ENCODE measurements around the gene NPAS3. TPM values are rescaled to one million over a fixed set of nuclear protein-coding genes. Genes with fewer than 3 reads are reported as not detected.

Gene NPAS3
- total and polyA plus RNA-seq, 2 donors (not counting 3 experiments of a cell fraction or from before 2014, with no cell fraction given), result 0.10 to 0.13 TPM

DNA sequence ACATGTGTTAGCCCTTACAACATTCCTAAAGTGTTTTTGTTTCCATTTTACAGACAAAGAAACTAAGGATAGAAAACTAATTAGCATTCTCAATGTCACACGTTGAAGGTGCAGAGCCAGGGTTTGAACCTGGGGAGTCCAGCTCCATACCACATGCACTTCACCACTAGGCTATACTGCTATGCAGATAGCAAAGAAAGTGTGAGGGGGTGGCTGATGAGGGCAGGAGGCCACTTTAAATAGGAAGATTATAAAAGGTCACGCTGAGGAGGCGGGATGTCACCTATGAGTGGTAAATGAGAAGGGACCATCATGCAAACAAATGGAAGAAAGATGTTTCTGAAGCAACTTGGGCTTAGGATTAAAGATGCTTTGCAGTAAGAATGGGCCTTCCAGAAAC lies 798.3 kb downstream of the NPAS3 start:
- Histone ChIP-seq H3K79me2 (ENCODE audit: control insufficient read depth, insufficient read depth, low read length) (no peaks in the 10 kb centered on the region), H3K4me3 (replicated peaks in 1 of 3; ENCODE audit: insufficient read depth in 1 of 3, low read depth in 1 of 3, low read length in 3 of 3) (no peak overlapping the region), H4K20me1 (replicated peaks; ENCODE audit: control insufficient read depth, extremely low read depth, insufficient read depth, low read length) (no peaks in the 10 kb centered on the region), H3K9me3 (replicated peaks; ENCODE audit: control insufficient read depth, insufficient read depth, low read length) (no peaks in the 10 kb centered on the region), H3K27me3 (ENCODE audit: control insufficient read depth in 2 of 2, insufficient read depth in 2 of 2, low read length in 2 of 2) (no peaks in the 10 kb centered on the region), H3K4me1 (ENCODE audit: control insufficient read depth, extremely low read depth, insufficient read depth, low read length) (peaks cover 6% of the 10 kb centered on the region), H2AFZ (ENCODE audit: low read depth, low read length) (no peak overlapping the region), H3K9me1 (replicated peaks; ENCODE audit: control insufficient read depth, extremely low read depth, insufficient read depth, low read length) (no peaks in the 10 kb centered on the region), H3K4me2 (ENCODE audit: insufficient read depth, low read length) (no peak overlapping the region), H3K36me3 (ENCODE audit: control insufficient read depth in 2 of 2, extremely low read depth in 1 of 2, insufficient read depth in 2 of 2, low read length in 2 of 2) (no peaks in the 10 kb centered on the region), H3K27ac (ENCODE audit: insufficient read depth, low read depth, low read length) (no peak overlapping the region), H3K9ac (replicated peaks; ENCODE audit: extremely low read depth, insufficient read depth, low read length) (no peak overlapping the region)
- intact Hi-C loops (cut with micrococcal nuclease), result no loop called here
- dilution Hi-C loops (cut with MboI; ENCODE audit: extremely low pct_ligation_motif_present, low sequenced_read_pairs), result no loop called here
- ChIA-PET CTCF (interaction anchor here (2.6 kb wide), 1 partner anchor 56 kb away, joined by 8 read pairs; no protein-coding TSS in a partner anchor), POLR2A (no interaction called here)
- TF ChIP-seq POLR2A (IDR thresholded peaks at IDR 0.05; ENCODE audit: low read depth, low read length) (no peak), MYC (IDR thresholded peaks at IDR 0.05; ENCODE audit: low read depth, low read length) (no peak), EZH2 (IDR thresholded peaks at IDR 0.05; ENCODE audit: borderline replicate concordance, low read depth, low read length, severe bottlenecking) (no peak), JUN (IDR thresholded peaks at IDR 0.05; ENCODE audit: borderline replicate concordance, insufficient read depth, insufficient read length, low read depth) (no peak), FOS (IDR thresholded peaks at IDR 0.05; ENCODE audit: borderline replicate concordance, insufficient read depth, low read length) (no peak)
- TF ChIP-seq, protein P1, sequence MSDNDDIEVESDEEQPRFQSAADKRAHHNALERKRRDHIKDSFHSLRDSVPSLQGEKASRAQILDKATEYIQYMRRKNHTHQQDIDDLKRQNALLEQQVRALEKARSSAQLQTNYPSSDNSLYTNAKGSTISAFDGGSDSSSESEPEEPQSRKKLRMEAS (IDR thresholded peaks at IDR 0.05; ENCODE audit: insufficient read depth, insufficient read length), result no peak
- DNase-seq (ENCODE audit: low read depth, low spot score) (no peak), FAIRE-seq (no peak)
- BruUV-seq (replicated peaks), result no TSS peak

- no peak for DNase-seq (ENCODE audit: low read depth, low spot score)
- no peaks in the 10 kb centered on the region for H3K9me1 ChIP-seq (replicated peaks; ENCODE audit: control insufficient read depth, extremely low read depth, insufficient read depth, low read length)
- no peak overlapping the region for H3K4me3 ChIP-seq (replicated peaks in 1 of 3; ENCODE audit: insufficient read depth in 1 of 3, low read depth in 1 of 3, low read length in 3 of 3)
- no TSS peak for BruUV-seq (replicated peaks)
- H4K20me1 ChIP-seq (replicated peaks; ENCODE audit: control insufficient read depth, extremely low read depth, insufficient read depth, low read length), result no peaks in the 10 kb centered on the region
- TF ChIP-seq GATA2 (IDR thresholded peaks at IDR 0.05; ENCODE audit: insufficient read depth, insufficient read length, low read depth, low read length) (no peak), FOS (IDR thresholded peaks at IDR 0.05; ENCODE audit: borderline replicate concordance, insufficient read depth, low read length) (peak; percentile 54)
- TF ChIP-seq, protein P1 (IDR thresholded peaks at IDR 0.05; ENCODE audit: insufficient read depth, insufficient read length), result no peak
- no peaks in the 10 kb centered on the region for H3K27me3 ChIP-seq (ENCODE audit: control insufficient read depth in 2 of 2, insufficient read depth in 2 of 2, low read length in 2 of 2)
- intact Hi-C loops (cut with micrococcal nuclease), result no loop called here
- dilution Hi-C loops (cut with MboI; ENCODE audit: extremely low pct_ligation_motif_present, low sequenced_read_pairs), result no loop called here
- H3K79me2 ChIP-seq (ENCODE audit: control insufficient read depth, insufficient read depth, low read length), result no peaks in the 10 kb centered on the region
- POLR2A ChIA-PET, result no interaction called here
- no peak overlapping the region for H2AFZ ChIP-seq (ENCODE audit: low read depth, low read length)
- peaks cover 6% of the 10 kb centered on the region for H3K4me1 ChIP-seq (ENCODE audit: control insufficient read depth, extremely low read depth, insufficient read depth, low read length)
- H3K9me3 ChIP-seq (replicated peaks; ENCODE audit: control insufficient read depth, insufficient read depth, low read length), result no peaks in the 10 kb centered on the region
- FAIRE-seq, result no peak
- no peak overlapping the region for H3K27ac ChIP-seq (ENCODE audit: insufficient read depth, low read depth, low read length)
- H3K36me3 ChIP-seq (ENCODE audit: control insufficient read depth in 2 of 2, extremely low read depth in 1 of 2, insufficient read depth in 2 of 2, low read length in 2 of 2), result no peaks in the 10 kb centered on the region
- H3K4me2 ChIP-seq (ENCODE audit: insufficient read depth, low read length), result no peak overlapping the region
- H3K9ac ChIP-seq (replicated peaks; ENCODE audit: extremely low read depth, insufficient read depth, low read length), result no peak overlapping the region
- CTCF ChIA-PET, result interaction anchor here (0.9 to 2.6 kb wide), 2 partner anchors 13 to 56 kb away, joined by 3 to 8 read pairs; no protein-coding TSS in a partner anchor
Observed at GRCh38 chr14:33737446-33737845, 798.8 kb downstream of the NPAS3 start.

Measured in endothelial cell of umbilical vein (primary cell).